ENCODE data around the gene VAV2. TPM values are rescaled to one million over a fixed set of nuclear protein-coding genes. Genes with fewer than 3 reads are reported as not detected.

The VAV2 gene
- total RNA-seq, 1 experiment from 2014 or later: 9.7 TPM

GRCh38 chr9:133791069-133791468 is 201.1 kb downstream of the VAV2 start:
- no peaks in the 10 kb centered on the region for H4K20me1 ChIP-seq (ENCODE audit: low read length)
- ChIA-PET POLR2A (ENCODE audit: unreplicated experiment) (no interaction called here), CTCF (no interaction called here)
- H3K79me2 ChIP-seq (ENCODE audit: low read length): no peaks in the 10 kb centered on the region
- H3K4me3 ChIP-seq (ENCODE audit: low read length): no peak overlapping the region
- no peaks in the 10 kb centered on the region for H3K27me3 ChIP-seq (ENCODE audit: low read length)
- H3K4me1 ChIP-seq (ENCODE audit: insufficient read depth, low read length): no peaks in the 10 kb centered on the region
- intact Hi-C loops (cut with micrococcal nuclease): no loop called here
- no peak for ATAC-seq
- no peak overlapping the region for H2AFZ ChIP-seq (ENCODE audit: low read length)
- TF ChIP-seq EZH2phosphoT487 (IDR thresholded peaks at IDR 0.05; ENCODE audit: borderline replicate concordance, low read length) (no peak), CTCF (conservative IDR thresholded peaks at IDR 0.05; ENCODE audit: low read depth, low read length) (no peak), EZH2 (IDR thresholded peaks at IDR 0.05; ENCODE audit: low read length, unreplicated experiment) (no peak)
- no peak overlapping the region for H3K4me2 ChIP-seq (ENCODE audit: low read length)
- no peaks in the 10 kb centered on the region for H3K9me3 ChIP-seq (ENCODE audit: low read length)
- H3K9ac ChIP-seq (ENCODE audit: low read length): no peak overlapping the region
- no peaks in the 10 kb centered on the region for H3K36me3 ChIP-seq (ENCODE audit: low read depth, low read length)
- H3K9me2 ChIP-seq (replicated peaks; ENCODE audit: low read length): no peaks in the 10 kb centered on the region
- no peak overlapping the region for H3K27ac ChIP-seq (ENCODE audit: low read length)
- no TSS peak for BruUV-seq (replicated peaks)
- no peaks in the 10 kb centered on the region for H3F3A ChIP-seq (ENCODE audit: low read length, unreplicated experiment)
- DNase-seq: no peak

DNA sequence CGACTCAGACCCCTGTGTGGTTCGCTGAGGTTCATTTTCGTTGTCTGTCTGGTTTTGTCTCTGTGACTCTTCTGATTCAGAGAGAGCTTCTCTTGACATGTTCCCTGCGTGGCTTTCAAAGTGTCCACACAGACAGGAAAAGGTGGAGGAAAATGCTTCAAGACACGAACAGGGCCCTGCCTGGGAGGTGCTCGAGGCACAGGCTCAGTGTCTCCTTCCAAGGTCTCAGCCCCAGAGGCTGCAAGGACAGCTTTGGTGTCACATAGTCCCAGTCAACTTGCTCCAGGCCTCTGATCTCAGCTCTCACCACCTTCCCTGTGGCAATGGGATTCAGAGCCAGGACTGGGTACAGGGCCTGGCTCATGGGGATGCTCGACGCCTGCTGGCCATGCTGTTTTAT is 202.3 kb downstream of the VAV2 start:
- intact Hi-C loops (cut with micrococcal nuclease): loop anchor here (5.0 kb wide), 1 partner anchor 308 kb away; no protein-coding TSS in a partner anchor
- ChIA-PET POLR2A (ENCODE audit: unreplicated experiment) (interaction anchor here (0.7 kb wide), 1 partner anchor 75 kb away, joined by 15 read pairs; no protein-coding TSS in a partner anchor), CTCF (no interaction called here)
- Histone ChIP-seq H4K20me1 (ENCODE audit: low read length) (no peaks in the 10 kb centered on the region), H3K4me2 (ENCODE audit: low read length) (no peak overlapping the region), H3F3A (ENCODE audit: low read length, unreplicated experiment) (no peaks in the 10 kb centered on the region), H3K79me2 (ENCODE audit: low read length) (no peaks in the 10 kb centered on the region), H2AFZ (ENCODE audit: low read length) (no peak overlapping the region), H3K4me1 (ENCODE audit: insufficient read depth, low read length) (no peaks in the 10 kb centered on the region), H3K27me3 (ENCODE audit: low read length) (no peaks in the 10 kb centered on the region), H3K27ac (ENCODE audit: low read length) (no peak overlapping the region), H3K9me3 (ENCODE audit: low read length) (no peaks in the 10 kb centered on the region), H3K9me2 (replicated peaks; ENCODE audit: low read length) (no peaks in the 10 kb centered on the region), H3K4me3 (ENCODE audit: low read length) (no peak overlapping the region), H3K36me3 (ENCODE audit: low read depth, low read length) (no peaks in the 10 kb centered on the region), H3K9ac (ENCODE audit: low read length) (no peak overlapping the region)
- BruUV-seq (replicated peaks): no TSS peak
- TF ChIP-seq CTCF (conservative IDR thresholded peaks at IDR 0.05; ENCODE audit: low read depth, low read length): no peak
- no peak for TF ChIP-seq EZH2 (IDR thresholded peaks at IDR 0.05; ENCODE audit: low read length, unreplicated experiment)
- no peak for TF ChIP-seq EZH2phosphoT487 (IDR thresholded peaks at IDR 0.05; ENCODE audit: borderline replicate concordance, low read length)
- ATAC-seq (no peak), DNase-seq (no peak)

DNA sequence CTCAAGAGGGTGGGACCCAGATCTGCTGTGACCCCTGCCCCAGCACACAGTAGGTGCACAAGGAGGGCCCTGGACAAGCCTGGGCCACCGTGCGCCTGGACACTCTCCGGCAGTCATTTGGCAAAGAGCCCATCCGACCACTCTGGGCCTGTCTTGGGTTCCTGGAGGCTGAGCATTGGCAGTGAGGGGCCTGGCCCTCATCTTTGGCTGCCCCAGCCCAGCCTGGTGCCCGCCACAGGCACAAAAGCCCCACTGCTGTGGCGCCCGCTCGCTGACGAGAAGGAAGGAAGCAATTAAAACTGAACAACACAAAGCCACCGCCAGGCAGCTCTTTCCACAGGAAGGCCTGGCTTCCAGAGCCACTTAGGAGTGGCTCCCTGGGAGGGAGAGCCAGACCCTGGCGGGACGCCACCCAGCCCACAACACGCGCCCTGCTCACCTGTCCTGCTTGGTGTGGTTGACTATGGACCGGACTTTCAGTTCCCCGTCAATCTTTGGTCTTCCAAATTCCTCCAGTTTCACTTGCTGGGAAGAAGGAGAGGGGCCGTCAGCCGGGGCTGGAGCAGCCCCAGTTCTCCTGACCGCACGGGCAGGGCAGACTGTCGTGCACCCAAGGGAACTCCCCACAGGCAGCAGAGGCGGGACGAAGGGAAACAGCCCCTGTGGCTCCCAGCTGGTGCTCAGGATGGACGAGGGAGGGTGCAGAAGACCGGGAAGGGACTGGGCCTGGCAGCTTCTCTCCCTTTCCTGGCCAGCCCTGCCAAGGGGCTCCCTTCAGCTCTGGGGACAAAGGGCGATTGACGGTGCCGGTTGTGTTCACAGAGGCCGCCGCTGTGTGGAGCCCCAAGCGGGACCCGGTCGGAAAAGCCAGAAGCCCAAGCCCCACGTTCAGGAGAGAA is 203.1 kb downstream of the VAV2 start:
- DNase-seq (no peak), ATAC-seq (no peak)
- Histone ChIP-seq H2AFZ (ENCODE audit: low read length) (no peak overlapping the region), H3K4me2 (ENCODE audit: low read length) (no peak overlapping the region), H3K9ac (ENCODE audit: low read length) (no peak overlapping the region), H3K79me2 (ENCODE audit: low read length) (no peaks in the 10 kb centered on the region), H3K4me1 (ENCODE audit: insufficient read depth, low read length) (no peaks in the 10 kb centered on the region), H3K9me2 (replicated peaks; ENCODE audit: low read length) (no peaks in the 10 kb centered on the region), H3F3A (ENCODE audit: low read length, unreplicated experiment) (no peaks in the 10 kb centered on the region), H4K20me1 (ENCODE audit: low read length) (no peaks in the 10 kb centered on the region), H3K36me3 (ENCODE audit: low read depth, low read length) (no peaks in the 10 kb centered on the region), H3K27ac (ENCODE audit: low read length) (no peak overlapping the region), H3K27me3 (ENCODE audit: low read length) (no peaks in the 10 kb centered on the region), H3K4me3 (ENCODE audit: low read length) (no peak overlapping the region), H3K9me3 (ENCODE audit: low read length) (no peaks in the 10 kb centered on the region)
- no peak for TF ChIP-seq EZH2phosphoT487 (IDR thresholded peaks at IDR 0.05; ENCODE audit: borderline replicate concordance, low read length)
- no peak for TF ChIP-seq CTCF (conservative IDR thresholded peaks at IDR 0.05; ENCODE audit: low read depth, low read length)
- no peak for TF ChIP-seq EZH2 (IDR thresholded peaks at IDR 0.05; ENCODE audit: low read length, unreplicated experiment)
- ChIA-PET POLR2A (ENCODE audit: unreplicated experiment) (interaction anchor here (0.7 kb wide), 1 partner anchor 75 kb away, joined by 15 read pairs; no protein-coding TSS in a partner anchor), CTCF (no interaction called here)
- intact Hi-C loops (cut with micrococcal nuclease): loop anchor here (5.0 kb wide), 1 partner anchor 308 kb away; no protein-coding TSS in a partner anchor
- BruUV-seq (replicated peaks): no TSS peak
